WERI-Rb-1 (cell line): Measurements from ENCODE around the gene MRPL55.
A peak's percentile ranks its signal among the peaks of the same experiment; 100 is the strongest.

ENCODE experiments used
- DNase-seq: peaks from one replicate; pipeline ENCODE4 v3.0.0-alpha.2; 2020
- H3K27ac ChIP-seq: fragments of 250-450 bp; sonication (Bioruptor Pico); 2 replicates; pipeline ENCODE4 v1.5.1; 2020; ENCODE audit warnings: mild to moderate bottlenecking, moderate library complexity
- H3K27me3 ChIP-seq: fragments of 250-450 bp; sonication (Bioruptor Pico); 2 replicates; pipeline ENCODE4 v1.5.1; 2021; ENCODE audit warnings: mild to moderate bottlenecking, low read depth, moderate library complexity; ENCODE audit not compliant: insufficient read depth, severe bottlenecking
- H3K36me3 ChIP-seq: fragments of 250-450 bp; sonication (Bioruptor Pico); 2 replicates; pipeline ENCODE4 v1.5.1; 2020; ENCODE audit warnings: mild to moderate bottlenecking, moderate library complexity
- H3K4me3 ChIP-seq: 2 replicates; pipeline ENCODE4 v1.5.1; 2011; ENCODE audit warnings: low read depth, mild to moderate bottlenecking, control low read depth, low read length
- H3K9me3 ChIP-seq: fragments of 250-450 bp; sonication (Bioruptor Pico); 2 replicates; pipeline ENCODE4 v1.5.1; 2021; ENCODE audit warnings: mild to moderate bottlenecking, moderate library complexity; ENCODE audit not compliant: severe bottlenecking
- TF ChIP-seq, protein P1 (sequence below): IDR thresholded peaks from 2 replicates; pipeline ENCODE4 v1.5.1; 2011; ENCODE audit warnings: low read depth, mild to moderate bottlenecking, control low read depth, inconsistent platforms, low read length

The MRPL55 gene

DNA sequence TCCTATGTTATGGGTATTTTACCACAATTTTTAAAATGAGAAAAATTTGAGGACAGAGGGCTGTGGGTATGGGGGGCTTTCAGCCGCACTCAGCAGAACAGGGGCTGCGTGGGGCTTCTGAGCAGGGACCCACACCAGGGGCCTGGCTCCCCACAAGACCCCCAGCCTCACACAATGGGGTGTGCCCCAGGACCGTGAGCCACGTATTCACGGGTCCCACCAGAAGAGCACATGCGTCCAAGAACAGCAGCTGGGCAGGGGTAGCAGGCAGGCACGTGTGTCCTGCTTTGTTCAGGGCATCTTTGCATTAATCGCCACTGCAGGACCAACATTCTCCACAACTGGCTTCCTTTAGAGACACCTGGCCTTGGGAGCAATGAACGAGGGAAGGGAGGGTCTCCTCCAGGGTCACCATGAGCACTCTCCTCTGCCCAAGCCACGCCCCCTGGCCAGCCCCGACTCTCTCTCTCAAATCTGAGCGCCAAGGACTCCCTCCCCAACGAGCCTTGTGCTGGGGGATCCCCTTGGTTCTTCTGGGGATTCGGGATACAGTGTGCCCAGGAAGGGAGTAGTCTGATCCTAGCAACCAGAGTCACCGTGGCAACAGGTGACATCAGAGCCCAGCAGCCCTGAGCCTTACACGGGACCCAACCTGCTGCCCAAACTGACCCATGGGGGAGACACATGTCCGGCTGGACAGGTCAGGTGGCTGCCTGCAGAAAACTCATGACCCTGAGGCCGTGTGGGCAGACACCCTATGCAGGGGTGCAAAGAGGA is 34.0 kb downstream of the MRPL55 start:
- DNase-seq: no peak
- Histone ChIP-seq H3K27ac (no peak overlapping the region), H3K27me3 (no peaks in the 10 kb centered on the region), H3K4me3 (no peak overlapping the region), H3K36me3 (no peaks in the 10 kb centered on the region), H3K9me3 (no peaks in the 10 kb centered on the region)
- TF ChIP-seq, protein P1, sequence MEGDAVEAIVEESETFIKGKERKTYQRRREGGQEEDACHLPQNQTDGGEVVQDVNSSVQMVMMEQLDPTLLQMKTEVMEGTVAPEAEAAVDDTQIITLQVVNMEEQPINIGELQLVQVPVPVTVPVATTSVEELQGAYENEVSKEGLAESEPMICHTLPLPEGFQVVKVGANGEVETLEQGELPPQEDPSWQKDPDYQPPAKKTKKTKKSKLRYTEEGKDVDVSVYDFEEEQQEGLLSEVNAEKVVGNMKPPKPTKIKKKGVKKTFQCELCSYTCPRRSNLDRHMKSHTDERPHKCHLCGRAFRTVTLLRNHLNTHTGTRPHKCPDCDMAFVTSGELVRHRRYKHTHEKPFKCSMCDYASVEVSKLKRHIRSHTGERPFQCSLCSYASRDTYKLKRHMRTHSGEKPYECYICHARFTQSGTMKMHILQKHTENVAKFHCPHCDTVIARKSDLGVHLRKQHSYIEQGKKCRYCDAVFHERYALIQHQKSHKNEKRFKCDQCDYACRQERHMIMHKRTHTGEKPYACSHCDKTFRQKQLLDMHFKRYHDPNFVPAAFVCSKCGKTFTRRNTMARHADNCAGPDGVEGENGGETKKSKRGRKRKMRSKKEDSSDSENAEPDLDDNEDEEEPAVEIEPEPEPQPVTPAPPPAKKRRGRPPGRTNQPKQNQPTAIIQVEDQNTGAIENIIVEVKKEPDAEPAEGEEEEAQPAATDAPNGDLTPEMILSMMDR: no peak

DNA sequence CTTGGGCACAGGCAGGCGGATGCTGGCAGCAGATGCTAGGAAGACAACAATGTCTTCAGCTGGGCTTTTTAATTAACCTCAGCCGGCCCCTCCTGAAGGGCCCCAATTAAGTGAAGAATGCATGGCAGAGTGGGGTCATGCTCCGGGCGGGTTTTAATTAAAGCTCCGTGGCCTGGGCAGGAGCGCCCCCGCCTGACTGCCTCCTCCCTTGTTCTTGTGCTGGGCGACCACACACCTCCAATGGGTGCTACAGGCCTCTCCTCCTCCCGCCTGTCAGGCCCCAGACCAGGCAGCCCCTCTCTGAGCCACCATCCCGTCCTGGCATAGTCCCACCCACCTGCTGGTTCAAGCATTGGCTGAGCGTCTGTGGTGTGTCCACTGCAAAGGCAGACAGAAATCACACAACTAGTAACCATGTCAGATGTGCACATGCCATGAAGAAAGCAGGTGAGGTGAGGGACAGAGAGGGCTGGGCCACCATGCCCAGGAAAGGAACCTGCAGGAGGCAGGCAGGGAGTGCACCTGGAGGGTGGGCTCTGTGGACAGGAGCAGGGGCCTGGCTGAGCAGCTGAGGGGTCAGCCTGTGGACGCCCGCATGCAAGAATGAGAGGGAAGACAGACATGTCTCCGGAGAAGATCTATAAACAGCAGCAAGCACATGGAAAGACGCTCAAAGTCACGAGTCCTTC is 35.1 kb downstream of the MRPL55 start:
- peak; percentile 31 for DNase-seq

DNA sequence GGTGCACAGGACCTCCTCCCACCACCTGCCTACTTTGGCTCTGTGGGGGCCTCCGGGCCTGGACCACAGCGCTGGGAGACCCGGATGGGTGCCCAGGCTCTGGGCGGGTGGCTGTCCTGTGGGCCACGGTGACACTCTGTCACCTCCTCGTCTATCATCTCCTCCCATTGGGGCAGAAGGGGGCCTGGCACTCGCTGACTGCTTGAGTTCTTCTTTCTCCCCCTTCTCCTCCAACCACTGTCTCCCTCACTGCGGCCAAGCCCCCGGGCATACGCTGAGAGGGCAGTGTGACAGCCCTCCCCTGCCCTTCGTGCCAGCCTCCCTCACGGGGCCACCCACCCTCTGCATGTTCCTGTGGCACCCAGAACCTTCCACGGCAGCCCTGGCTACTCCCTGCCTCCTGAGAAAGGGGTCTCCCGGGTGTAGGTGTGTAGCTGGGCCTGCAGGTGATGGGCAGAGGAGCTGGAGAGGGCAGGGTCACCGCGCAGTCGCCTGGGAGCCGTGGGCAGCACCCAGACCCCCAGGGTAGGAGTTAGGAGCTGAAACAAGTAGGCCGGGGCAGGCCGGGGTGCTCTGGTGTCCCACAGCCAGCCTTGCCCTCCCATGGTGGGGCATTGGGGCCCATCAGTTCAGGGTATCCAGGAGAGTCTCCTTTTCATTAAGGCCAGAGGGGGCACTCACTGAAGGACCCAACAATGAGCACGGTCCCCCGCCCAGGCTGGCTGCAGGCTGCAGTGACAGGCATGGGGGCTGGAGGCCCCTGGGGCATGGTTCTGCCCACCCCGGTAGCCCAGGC is 35.8 kb downstream of the MRPL55 start:
- TF ChIP-seq, protein P1: no peak
- no peak overlapping the region for H3K27ac ChIP-seq
- no peaks in the 10 kb centered on the region for H3K27me3 ChIP-seq
- no peak overlapping the region for H3K4me3 ChIP-seq
- DNase-seq: no peak
- no peaks in the 10 kb centered on the region for H3K9me3 ChIP-seq
- H3K36me3 ChIP-seq: no peaks in the 10 kb centered on the region

More for the DNA sequence above, 35.1 kb downstream of the MRPL55 start:
- no peak overlapping the region for H3K27ac ChIP-seq
- H3K36me3 ChIP-seq: no peaks in the 10 kb centered on the region
- TF ChIP-seq, protein P1: peak; percentile 54
- no peak overlapping the region for H3K4me3 ChIP-seq
- H3K9me3 ChIP-seq: no peaks in the 10 kb centered on the region
- H3K27me3 ChIP-seq: no peaks in the 10 kb centered on the region

DNA sequence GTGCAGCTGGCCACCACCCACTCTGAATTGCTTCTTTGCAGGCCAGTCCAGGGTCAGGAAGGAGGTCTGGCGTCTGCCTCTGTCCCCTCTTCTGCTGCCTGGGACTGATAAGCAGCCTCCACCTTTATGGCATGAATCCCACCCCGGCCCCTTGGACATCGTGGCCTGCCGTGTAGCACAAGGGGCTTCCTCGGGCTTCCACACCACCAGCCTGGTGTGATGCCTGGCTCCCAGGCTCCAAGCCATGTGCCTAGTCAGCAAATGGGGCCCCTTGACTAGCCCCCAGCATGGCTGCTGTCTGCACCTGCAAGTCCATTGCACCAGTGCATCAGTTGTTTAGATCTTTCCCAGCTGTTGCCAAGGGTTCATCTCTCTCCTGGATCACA is 36.4 kb downstream of the MRPL55 start:
- H3K36me3 ChIP-seq: no peaks in the 10 kb centered on the region
- no peaks in the 10 kb centered on the region for H3K27me3 ChIP-seq
- DNase-seq: no peak

DNA sequence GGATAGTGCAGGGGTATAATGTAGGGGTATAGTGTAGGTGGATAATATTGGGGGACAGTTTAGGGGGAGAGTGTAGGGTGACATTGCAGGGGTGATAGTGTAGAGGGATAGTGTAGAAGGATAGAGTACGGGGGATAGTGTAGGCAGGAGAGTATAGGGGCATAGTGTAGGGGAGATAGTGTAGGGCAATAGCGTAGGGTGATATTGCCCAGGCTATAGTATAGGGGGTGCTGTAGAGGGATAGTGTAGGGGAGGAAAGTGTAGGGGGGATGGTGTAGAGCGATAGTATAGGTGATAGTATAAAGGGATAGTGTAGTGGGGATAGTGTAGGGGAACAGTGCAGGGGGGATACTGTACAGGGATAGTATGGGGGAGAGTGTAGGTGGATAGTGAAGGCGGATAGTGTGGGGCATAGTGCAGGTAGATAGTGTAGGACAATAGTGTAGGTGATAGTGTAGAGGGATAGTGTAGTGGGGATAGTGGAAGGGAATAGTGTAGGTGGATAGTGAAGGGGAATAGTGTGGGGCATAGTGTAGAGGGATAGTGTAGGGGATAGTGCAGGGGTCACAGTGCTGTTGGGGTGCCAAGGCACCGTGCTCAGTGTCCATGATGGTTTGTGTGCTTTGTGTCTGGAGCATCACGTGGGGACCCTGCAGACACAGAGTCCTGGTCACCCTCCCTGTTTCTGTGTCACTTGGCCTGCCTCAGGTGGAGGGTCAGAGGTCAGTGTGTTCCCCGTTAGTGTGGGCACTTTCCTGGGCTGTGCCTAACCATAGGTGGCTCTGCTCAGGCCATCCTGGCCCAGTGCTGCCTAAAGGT is 37.1 kb downstream of the MRPL55 start:
- TF ChIP-seq, protein P1: no peak
- Histone ChIP-seq H3K4me3 (no peak overlapping the region), H3K27me3 (peaks cover 3% of the 10 kb centered on the region), H3K27ac (no peak overlapping the region), H3K9me3 (no peaks in the 10 kb centered on the region), H3K36me3 (no peaks in the 10 kb centered on the region)
- no peak for DNase-seq

More for the DNA sequence above, 36.4 kb downstream of the MRPL55 start:
- Histone ChIP-seq H3K27ac (no peak overlapping the region), H3K4me3 (no peak overlapping the region), H3K9me3 (no peaks in the 10 kb centered on the region)
- TF ChIP-seq, protein P1: no peak
